Measurements from ENCODE around the gene CACNA1I.
A peak's percentile ranks its signal among the peaks of the same experiment; 100 is the strongest.

CACNA1I gene

DNA sequence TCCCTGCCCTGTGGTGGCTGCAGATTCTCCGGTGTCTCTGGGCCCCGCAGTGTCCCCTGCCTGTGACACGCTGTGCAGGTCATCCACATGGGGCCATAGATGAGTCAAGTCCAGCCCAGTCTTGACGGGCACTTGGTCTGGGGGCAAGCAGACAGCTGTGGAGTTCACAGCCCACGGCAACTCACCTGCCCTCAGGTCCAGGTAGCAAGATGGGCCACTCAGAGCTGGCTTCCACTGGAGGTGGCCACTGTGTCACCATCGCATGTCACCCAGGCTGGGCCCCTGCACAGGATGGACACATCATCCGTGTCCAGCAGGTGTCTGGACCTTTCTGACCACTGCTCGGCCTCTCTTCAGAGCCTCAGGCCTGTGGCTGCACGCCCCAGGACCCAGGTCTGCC lies 109.9 kb downstream of the CACNA1I start:
- TF ChIP-seq ZNF132 (tag by site-specific recombination; IDR thresholded peaks at IDR 0.05; ENCODE audit: borderline replicate concordance), result no peak
- TF ChIP-seq ZNF37A (tag by site-specific recombination; IDR thresholded peaks at IDR 0.05), result no peak
- TF ChIP-seq, protein P1, sequence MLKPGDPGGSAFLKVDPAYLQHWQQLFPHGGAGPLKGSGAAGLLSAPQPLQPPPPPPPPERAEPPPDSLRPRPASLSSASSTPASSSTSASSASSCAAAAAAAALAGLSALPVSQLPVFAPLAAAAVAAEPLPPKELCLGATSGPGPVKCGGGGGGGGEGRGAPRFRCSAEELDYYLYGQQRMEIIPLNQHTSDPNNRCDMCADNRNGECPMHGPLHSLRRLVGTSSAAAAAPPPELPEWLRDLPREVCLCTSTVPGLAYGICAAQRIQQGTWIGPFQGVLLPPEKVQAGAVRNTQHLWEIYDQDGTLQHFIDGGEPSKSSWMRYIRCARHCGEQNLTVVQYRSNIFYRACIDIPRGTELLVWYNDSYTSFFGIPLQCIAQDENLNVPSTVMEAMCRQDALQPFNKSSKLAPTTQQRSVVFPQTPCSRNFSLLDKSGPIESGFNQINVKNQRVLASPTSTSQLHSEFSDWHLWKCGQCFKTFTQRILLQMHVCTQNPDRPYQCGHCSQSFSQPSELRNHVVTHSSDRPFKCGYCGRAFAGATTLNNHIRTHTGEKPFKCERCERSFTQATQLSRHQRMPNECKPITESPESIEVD (tag by site-specific recombination; IDR thresholded peaks at IDR 0.05), result no peak
- ChIA-PET CTCF (interaction anchor here (0.6 kb wide), 1 partner anchor 194 kb away, joined by 3 read pairs; no protein-coding TSS in a partner anchor), POLR2A (no interaction called here)
- Histone ChIP-seq H3K9me3 (ENCODE audit: control insufficient read depth, insufficient read depth, low read depth, low read length) (no peaks in the 10 kb centered on the region), H3K36me3 (ENCODE audit: control insufficient read depth in 2 of 2, insufficient read depth in 1 of 2, low read length in 2 of 2) (no peaks in the 10 kb centered on the region), H3K4me3 (ENCODE audit: low read depth, low read length) (no peak overlapping the region), H3K27ac (ENCODE audit: extremely low read depth, low read depth, low read length) (no peak overlapping the region), H3K4me1 (ENCODE audit: control insufficient read depth, insufficient read depth, low read length) (no peaks in the 10 kb centered on the region)

DNA sequence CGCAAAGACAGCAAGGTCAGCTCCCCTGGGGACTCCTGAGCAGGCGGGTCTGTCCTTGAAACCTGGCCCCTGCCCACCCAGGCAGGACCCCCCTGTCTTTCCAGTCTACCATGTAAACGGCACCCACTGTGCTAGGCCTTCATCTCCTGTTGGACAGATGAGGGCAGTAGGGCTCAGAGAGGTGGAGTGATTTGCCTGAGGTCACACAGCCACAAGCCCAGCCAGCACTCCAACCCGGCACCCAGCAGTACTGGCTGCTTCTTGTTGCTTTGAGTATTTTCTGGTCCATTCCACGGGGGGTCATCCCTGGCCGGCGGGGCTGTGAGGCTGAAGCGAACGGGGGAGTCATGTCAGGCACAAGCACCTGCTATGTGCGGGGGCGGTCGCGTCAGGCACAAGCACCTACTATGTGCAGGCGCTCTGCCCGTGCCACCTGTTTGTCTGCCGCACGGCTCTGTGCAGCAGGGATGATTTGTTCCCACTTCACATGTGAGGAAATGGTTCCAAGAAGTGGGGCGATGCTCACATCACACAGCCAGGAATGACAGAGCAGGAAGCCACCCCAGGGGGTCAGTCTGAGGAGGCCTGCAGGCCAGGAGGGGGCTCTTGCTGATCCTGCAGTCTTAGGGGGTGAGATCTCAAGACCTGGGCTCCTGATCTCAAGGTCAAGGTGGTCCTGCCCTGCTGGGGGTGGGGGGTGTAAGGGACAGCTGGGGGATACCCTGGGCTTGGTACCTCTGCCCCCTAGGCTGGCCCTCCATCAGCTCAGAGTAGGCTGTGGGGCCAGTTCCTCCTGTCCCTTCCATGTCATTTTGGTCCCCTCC lies 110.7 kb downstream of the CACNA1I start:
- no peaks in the 10 kb centered on the region for H3K4me1 ChIP-seq (ENCODE audit: control insufficient read depth, insufficient read depth, low read length)
- H3K36me3 ChIP-seq (ENCODE audit: control insufficient read depth in 2 of 2, insufficient read depth in 1 of 2, low read length in 2 of 2), result no peaks in the 10 kb centered on the region
- TF ChIP-seq ZNF155 (tag by site-specific recombination; IDR thresholded peaks at IDR 0.05) (no peak), HOXD13 (CRISPR knock-in tag; IDR thresholded peaks at IDR 0.05; ENCODE audit: borderline replicate concordance) (no peak), ZNF350 (tag by site-specific recombination; IDR thresholded peaks at IDR 0.05) (no peak), PRDM1 (tag by site-specific recombination; IDR thresholded peaks at IDR 0.05) (no peak), ZNF660 (tag by site-specific recombination; IDR thresholded peaks at IDR 0.05) (no peak), ZNF768 (tag by site-specific recombination; IDR thresholded peaks at IDR 0.05) (peak; percentile 74), KLF16 (tag by site-specific recombination; IDR thresholded peaks at IDR 0.05) (no peak), ZNF366 (tag by site-specific recombination; conservative IDR thresholded peaks at IDR 0.05) (no peak), TRIM28 (IDR thresholded peaks at IDR 0.05; ENCODE audit: borderline replicate concordance, low read length) (no peak), ZBTB48 (tag by site-specific recombination; IDR thresholded peaks at IDR 0.05) (no peak), ZNF398 (tag by site-specific recombination; IDR thresholded peaks at IDR 0.05) (no peak), GLIS1 (tag by site-specific recombination; IDR thresholded peaks at IDR 0.05) (peak; percentile 91), ZBTB1 (tag by site-specific recombination; IDR thresholded peaks at IDR 0.05) (no peak), ZFP37 (tag by site-specific recombination; IDR thresholded peaks at IDR 0.05) (no peak), ZIC2 (tag by site-specific recombination; IDR thresholded peaks at IDR 0.05) (no peak), GLIS2 (tag by site-specific recombination; IDR thresholded peaks at IDR 0.05) (peak; percentile 61), ZNF677 (tag by site-specific recombination; IDR thresholded peaks at IDR 0.05) (no peak)
- TF ChIP-seq, protein P1 (tag by site-specific recombination; IDR thresholded peaks at IDR 0.05), result no peak
- TF ChIP-seq, protein P2, sequence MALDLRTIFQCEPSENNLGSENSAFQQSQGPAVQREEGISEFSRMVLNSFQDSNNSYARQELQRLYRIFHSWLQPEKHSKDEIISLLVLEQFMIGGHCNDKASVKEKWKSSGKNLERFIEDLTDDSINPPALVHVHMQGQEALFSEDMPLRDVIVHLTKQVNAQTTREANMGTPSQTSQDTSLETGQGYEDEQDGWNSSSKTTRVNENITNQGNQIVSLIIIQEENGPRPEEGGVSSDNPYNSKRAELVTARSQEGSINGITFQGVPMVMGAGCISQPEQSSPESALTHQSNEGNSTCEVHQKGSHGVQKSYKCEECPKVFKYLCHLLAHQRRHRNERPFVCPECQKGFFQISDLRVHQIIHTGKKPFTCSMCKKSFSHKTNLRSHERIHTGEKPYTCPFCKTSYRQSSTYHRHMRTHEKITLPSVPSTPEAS (tag by site-specific recombination; IDR thresholded peaks at IDR 0.05), result no peak
- TF ChIP-seq, protein P3, sequence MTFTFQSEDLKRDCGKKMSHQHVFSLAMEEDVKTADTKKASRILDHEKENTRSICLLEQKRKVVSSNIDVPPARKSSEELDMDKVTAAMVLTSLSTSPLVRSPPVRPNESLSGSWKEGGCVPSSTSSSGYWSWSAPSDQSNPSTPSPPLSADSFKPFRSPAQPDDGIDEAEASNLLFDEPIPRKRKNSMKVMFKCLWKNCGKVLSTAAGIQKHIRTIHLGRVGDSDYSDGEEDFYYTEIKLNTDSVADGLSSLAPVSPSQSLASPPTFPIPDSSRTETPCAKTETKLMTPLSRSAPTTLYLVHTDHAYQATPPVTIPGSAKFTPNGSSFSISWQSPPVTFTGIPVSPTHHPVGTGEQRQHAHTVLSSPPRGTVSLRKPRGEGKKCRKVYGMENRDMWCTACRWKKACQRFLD (tag by site-specific recombination; IDR thresholded peaks at IDR 0.05), result no peak
- ChIA-PET CTCF (no interaction called here), POLR2A (no interaction called here)
- no peaks in the 10 kb centered on the region for H3K9me3 ChIP-seq (ENCODE audit: control insufficient read depth, insufficient read depth, low read depth, low read length)
- no peak overlapping the region for H3K27ac ChIP-seq (ENCODE audit: extremely low read depth, low read depth, low read length)
- H3K4me3 ChIP-seq (ENCODE audit: low read depth, low read length), result no peak overlapping the region

All from HEK293 (cell line).